ENCODE measurements around the gene NPIPB9.
"Not testable (repeated sequence)": the region's sequence is repeated elsewhere in the genome, so short reads cannot be mapped to it uniquely, and the experiment has no call there.

Gene NPIPB9

GRCh38 chr16:28802235-28803019 lies 50.8 kb downstream of the NPIPB9 start:
- not testable (repeated sequence) for H3K4me3 ChIP-seq (replicated peaks; ENCODE audit: low read depth, low read length); DNase-seq (ENCODE audit: extremely low read depth, low read depth)
- TF ChIP-seq CTCF (IDR thresholded peaks at IDR 0.05; ENCODE audit: low read depth, low read length, missing control alignments), result peak; percentile 34

GRCh38 chr16:28807445-28808120 lies 56.0 kb downstream of the NPIPB9 start:
- not testable (repeated sequence) for DNase-seq (ENCODE audit: extremely low read depth, low read depth); H3K4me3 ChIP-seq (replicated peaks; ENCODE audit: low read depth, low read length)

- no peak for TF ChIP-seq CTCF (IDR thresholded peaks at IDR 0.05; ENCODE audit: low read depth, low read length, missing control alignments)
- H3K4me3 ChIP-seq (replicated peaks; ENCODE audit: low read depth, low read length), result no peak overlapping the region
- no peak for DNase-seq (ENCODE audit: extremely low read depth, low read depth)
These were observed 68.4 kb downstream of the NPIPB9 start for GRCh38 chr16:28820016-28820415.

- DNase-seq (ENCODE audit: extremely low read depth, low read depth); H3K4me3 ChIP-seq (replicated peaks; ENCODE audit: low read depth, low read length): not testable (repeated sequence)
These were observed 69.0 kb downstream of the NPIPB9 start for GRCh38 chr16:28820546-28820945.

GRCh38 chr16:28821874-28822519 lies 70.4 kb downstream of the NPIPB9 start:
- no peak for TF ChIP-seq CTCF (IDR thresholded peaks at IDR 0.05; ENCODE audit: low read depth, low read length, missing control alignments)
- no peak for DNase-seq (ENCODE audit: extremely low read depth, low read depth)
- H3K4me3 ChIP-seq (replicated peaks; ENCODE audit: low read depth, low read length), result peak overlapping the region; percentile 91

All from HFF-Myc (cell line).